GM18867 (cell line): ENCODE results near the gene FILIP1.

Source experiments
- ATAC-seq: cut with Tn5 transposase; IDR thresholded peaks from one replicate; pipeline ENCODE4 v1.9.1; 2021; ENCODE audit warnings: mild to moderate bottlenecking, moderate library complexity; ENCODE audit not compliant: unreplicated experiment

FILIP1 gene

DNA sequence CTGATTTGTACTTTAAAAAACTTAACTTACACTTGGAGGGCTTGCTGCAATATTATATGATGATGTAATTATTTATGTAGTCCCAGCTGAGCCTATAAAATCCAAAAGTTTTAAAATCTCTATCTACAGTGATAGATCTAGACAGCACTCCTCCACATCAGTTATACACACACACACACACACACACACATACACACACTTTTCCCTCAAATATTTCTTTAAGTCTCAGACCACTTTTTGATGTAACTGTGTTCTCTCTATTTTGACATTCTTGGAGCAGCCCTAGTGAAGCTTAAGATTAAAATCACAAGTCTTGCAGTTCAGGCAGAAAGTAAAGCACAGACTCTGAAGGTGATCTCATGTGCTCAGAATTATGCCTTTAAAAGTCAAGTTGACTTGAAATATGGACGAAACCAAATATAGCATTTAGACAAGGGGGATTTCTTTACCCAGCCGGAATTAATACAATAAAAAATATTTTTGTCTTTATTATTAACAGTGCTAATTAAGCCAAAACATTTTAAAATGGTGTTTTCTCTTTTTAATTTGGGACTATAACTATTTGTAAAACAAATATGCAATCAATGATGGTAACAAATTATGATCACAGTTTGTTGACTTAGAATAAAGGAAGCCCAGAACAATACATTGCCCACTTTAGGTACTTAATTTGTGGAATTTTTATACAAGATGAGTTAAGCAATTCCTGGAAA lies 145.5 kb downstream of the FILIP1 start:
- ATAC-seq, result no peak

DNA sequence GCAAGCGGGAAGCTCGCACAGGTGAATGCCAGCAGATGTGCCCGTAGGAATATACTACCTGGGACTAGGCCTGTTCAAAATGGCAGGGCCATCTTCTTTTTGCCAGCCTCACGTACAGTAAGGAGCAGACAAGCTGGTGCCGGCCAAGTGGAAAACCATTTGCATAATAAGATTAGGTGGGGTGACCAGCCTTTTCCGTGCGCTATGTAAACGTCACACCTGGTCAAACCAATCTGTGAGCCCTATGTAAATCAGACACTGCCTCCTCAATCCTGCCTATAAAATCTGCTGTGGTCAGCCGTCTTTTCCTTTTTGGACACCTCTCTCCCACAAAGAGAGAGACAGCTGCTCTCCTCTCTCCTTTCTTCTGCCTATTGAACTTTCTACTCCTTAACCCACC lies 148.2 kb downstream of the FILIP1 start:
- no peak for ATAC-seq

DNA sequence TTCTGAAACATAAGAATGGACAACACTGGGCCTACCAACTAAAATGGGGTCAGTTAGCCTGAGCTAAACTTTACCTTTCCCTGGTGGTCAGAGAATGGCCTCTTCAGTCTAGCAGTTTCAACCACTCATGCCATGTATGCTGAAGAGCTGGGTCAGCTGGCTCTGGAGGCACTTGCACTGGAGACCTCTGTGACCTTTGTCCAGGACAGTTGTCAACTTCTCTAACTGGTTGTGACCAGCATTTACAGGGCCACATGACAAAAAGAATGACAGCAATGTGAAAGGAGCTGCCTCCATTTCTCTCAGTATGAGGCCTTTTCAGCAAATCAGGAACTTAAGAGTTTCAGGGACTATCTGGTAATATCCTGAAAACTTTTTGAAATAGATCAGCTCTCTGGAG lies 149.1 kb downstream of the FILIP1 start:
- ATAC-seq, result no peak

- no peak for ATAC-seq
These were observed 149.6 kb downstream of the FILIP1 start for GRCh38 chr6:75344021-75344420.

- ATAC-seq, result no peak
These were observed 155.6 kb downstream of the FILIP1 start for GRCh38 chr6:75337835-75338580.

- no peak for ATAC-seq
These were observed 159.1 kb downstream of the FILIP1 start for GRCh38 chr6:75334266-75335040.

DNA sequence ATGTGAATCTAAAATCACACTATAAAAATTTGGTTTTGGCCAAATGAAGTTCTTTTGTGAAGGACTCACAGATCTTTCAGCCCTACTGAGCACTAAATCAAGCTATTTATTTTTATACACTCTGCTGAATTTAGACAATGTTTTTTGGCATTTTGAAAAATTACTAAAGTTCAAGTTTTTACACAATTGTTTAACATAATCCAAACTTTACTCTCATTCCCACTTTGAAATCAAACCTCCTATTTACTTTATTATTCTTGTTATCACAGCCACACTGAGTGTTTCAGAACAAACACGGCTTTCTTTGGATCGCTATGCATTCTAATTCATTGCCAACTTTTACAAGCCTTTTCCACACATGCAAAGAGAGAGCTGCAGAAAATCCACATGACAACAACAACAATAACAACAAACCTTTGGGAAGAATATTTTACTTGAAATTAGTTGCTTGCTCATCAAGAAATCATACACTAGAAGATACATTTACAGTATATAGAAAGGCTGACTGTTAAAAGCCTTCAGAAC lies 159.9 kb downstream of the FILIP1 start:
- ATAC-seq, result no peak

- ATAC-seq, result no peak
These were observed 162.4 kb downstream of the FILIP1 start for GRCh38 chr6:75331151-75331550.

DNA sequence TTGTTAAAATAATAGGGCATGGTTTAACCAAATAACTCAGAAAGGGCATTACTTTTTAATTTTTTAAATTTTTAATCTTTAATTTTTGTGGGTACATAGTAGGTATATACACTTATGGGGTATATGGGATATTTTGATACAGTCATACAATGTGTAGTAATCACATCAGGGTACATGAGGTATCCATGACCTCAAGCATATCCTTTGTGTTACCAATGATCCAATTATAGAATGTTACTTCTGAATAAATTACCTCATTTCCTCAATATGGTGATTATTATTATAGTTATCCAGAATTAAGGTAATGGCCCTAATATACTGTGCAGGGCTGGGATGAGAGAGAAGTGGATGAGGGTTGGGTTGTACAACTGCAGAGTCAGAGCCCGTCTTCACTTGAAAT lies 163.9 kb downstream of the FILIP1 start:
- no peak for ATAC-seq

GRCh38 chr6:75327807-75328206 lies 165.8 kb downstream of the FILIP1 start:
- ATAC-seq, result no peak

DNA sequence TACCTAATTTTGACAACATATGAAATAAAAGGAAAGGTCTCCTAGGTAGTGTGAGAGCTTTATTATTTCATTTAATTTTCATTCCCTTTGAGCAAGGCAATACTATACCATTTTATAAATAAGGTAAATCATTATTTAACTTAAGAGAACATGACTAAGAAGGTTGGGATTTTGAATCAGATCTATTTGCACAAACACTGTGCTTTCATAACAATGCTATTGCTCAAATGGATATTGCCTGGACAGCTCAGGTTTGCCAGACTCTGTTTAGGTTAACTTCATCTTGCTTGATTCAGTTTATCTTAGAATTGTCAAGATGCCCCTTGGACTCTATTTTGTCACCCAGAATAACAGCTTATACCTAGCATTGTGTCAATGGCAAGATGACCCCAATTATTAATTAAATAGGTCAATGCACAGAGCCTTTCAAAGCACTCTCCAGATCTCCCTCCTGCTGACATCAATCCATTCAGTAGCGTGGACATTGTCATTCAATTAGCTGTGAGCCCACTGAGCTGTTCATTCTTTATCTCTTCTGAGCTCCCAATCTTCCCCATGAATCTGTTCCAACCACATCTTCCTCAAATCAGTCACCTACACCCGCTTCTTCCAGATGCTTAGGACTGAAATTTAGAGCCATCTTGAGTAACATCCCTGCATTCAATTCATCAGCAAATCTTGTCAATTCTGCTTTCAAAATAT lies 166.9 kb downstream of the FILIP1 start:
- no peak for ATAC-seq

GRCh38 chr6:75318900-75319299 lies 174.7 kb downstream of the FILIP1 start:
- ATAC-seq, result no peak

DNA sequence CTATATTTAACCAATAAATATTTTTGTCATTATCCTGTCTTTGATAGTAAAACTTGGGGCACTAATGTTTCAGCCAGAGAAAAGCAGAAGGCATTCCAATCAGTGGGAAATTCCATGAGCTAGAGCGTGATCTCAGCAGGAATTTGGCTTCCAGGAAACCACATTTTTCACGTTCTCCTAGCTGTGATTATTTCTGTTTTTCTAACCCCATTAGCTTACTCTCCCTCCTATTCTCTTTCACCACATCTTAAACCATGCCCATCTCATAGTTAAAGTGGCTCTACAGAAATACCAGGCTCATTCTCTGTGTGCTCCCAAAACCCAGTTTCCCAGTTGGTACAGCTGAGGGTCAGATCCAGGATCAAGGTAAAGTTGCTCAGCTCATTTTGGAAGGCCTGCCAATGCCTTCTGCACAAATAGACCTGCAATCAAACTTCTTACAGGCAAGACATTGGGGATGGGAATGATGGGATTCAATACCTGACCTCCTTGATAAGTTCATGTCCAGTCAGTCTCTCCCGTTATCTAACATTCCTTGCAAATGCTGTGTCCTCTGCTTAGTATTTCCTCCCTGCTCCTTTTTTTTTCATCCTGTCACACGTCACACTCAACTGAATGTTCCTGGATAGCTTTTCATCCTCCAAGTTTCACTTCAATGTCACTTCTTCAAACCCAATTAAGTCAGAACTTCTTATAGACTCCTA lies 175.9 kb downstream of the FILIP1 start:
- ATAC-seq, result no peak

GRCh38 chr6:75315978-75316377 lies 177.6 kb downstream of the FILIP1 start:
- ATAC-seq, result no peak

- no peak for ATAC-seq
These were observed 185.2 kb downstream of the FILIP1 start for GRCh38 chr6:75308250-75308988.

- ATAC-seq, result no peak
These were observed 186.1 kb downstream of the FILIP1 start for GRCh38 chr6:75307364-75308004.

DNA sequence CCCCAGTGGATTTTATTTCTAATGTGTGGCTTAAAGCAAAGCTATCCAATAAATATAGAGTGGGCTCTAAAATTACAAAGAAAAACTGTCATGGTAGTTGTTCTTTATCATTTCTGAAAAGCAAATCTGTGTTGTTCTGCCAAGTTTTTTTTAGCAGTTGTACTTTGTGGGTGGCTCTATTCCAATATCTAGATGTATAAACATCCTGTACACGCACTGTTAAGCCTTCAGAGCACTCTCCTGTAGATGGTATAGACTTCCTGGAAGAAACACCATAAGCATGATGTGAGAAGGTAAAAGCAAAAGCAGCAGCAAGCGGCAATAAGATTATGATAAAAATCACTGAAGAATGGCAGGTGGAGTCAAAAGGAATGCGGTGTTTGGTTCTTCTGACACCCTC lies 187.5 kb downstream of the FILIP1 start:
- ATAC-seq, result no peak

GRCh38 chr6:75305573-75305972 lies 188.0 kb downstream of the FILIP1 start:
- ATAC-seq, result no peak

DNA sequence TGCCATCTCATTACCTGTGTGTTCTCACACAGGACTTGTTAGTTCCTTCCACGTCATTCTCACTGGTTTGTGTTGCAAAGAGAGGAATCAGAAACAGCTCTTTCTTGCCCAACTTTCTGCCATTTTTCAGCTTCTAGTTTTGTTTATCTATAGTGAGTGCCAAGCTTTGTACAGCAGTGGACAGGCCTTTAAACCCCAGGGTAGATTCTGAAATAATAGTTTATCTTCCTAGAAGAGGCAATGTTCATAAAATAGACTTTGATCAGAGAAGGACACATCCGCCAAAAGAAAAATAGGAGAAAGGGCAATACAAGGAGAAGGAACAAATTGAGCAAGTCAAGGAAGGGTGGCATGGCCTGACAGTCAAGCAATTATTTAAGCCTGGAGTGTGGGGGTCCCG lies 191.3 kb downstream of the FILIP1 start:
- ATAC-seq, result no peak
